KMS-11 (cell line): ENCODE results near the gene WDR86.

Experiments used
- H2AFZ ChIP-seq: fragments of 200-600 bp; sonication (generic); 2 replicates; pipeline ENCODE4 v1.6.1; 2016; ENCODE audit warnings: antibody characterized with exemption, mixed run types, low read depth
- H3K27ac ChIP-seq: fragments of 200-600 bp; sonication (generic); 2 replicates; pipeline ENCODE4 v1.6.1; 2016; ENCODE audit warnings: mild to moderate bottlenecking, mixed run types
- H3K27me3 ChIP-seq: fragments of 200-600 bp; sonication (generic); 2 replicates; pipeline ENCODE4 v1.6.1; 2017; ENCODE audit warnings: mild to moderate bottlenecking, low read depth, mixed run types, moderate library complexity; ENCODE audit not compliant: insufficient read depth
- H3K36me3 ChIP-seq: fragments of 200-600 bp; sonication (generic); 2 replicates; pipeline ENCODE4 v1.6.1; 2017; ENCODE audit warnings: mild to moderate bottlenecking, mixed run types; ENCODE audit not compliant: insufficient read depth
- H3K4me1 ChIP-seq: fragments of 200-600 bp; sonication (generic); 2 replicates; pipeline ENCODE4 v1.6.1; 2016; ENCODE audit warnings: mild to moderate bottlenecking, low read depth, mixed run types; ENCODE audit not compliant: poor library complexity, severe bottlenecking
- H3K4me2 ChIP-seq: fragments of 200-600 bp; sonication (generic); 2 replicates; pipeline ENCODE4 v1.7.0; 2016; ENCODE audit warnings: mild to moderate bottlenecking, mixed run types
- H3K4me3 ChIP-seq: fragments of 200-600 bp; sonication (generic); IDR thresholded peaks from 2 replicates; pipeline ENCODE4 v1.6.1; 2017; ENCODE audit warnings: low read depth, low read length, mixed read lengths; ENCODE audit not compliant: insufficient read depth
- H3K79me2 ChIP-seq: fragments of 200-600 bp; sonication (generic); 2 replicates; pipeline ENCODE4 v1.6.1; 2016; ENCODE audit warnings: low read depth, mixed run types; ENCODE audit not compliant: insufficient read depth
- H3K9ac ChIP-seq: fragments of 200-600 bp; sonication (generic); 2 replicates; pipeline ENCODE4 v1.6.1; 2016; ENCODE audit warnings: mild to moderate bottlenecking, mixed run types
- H4K20me1 ChIP-seq: fragments of 200-600 bp; sonication (generic); 2 replicates; pipeline ENCODE4 v1.6.1; 2016; ENCODE audit warnings: mild to moderate bottlenecking, mixed run types; ENCODE audit not compliant: insufficient read depth
- CTCF ChIP-seq: fragments of 200-600 bp; sonication (generic); conservative IDR thresholded peaks from 2 replicates; pipeline ENCODE4 v1.6.1; 2017; ENCODE audit warnings: low read depth, mild to moderate bottlenecking, antibody characterized with exemption, low read length, moderate library complexity, mixed read lengths

Gene WDR86

DNA sequence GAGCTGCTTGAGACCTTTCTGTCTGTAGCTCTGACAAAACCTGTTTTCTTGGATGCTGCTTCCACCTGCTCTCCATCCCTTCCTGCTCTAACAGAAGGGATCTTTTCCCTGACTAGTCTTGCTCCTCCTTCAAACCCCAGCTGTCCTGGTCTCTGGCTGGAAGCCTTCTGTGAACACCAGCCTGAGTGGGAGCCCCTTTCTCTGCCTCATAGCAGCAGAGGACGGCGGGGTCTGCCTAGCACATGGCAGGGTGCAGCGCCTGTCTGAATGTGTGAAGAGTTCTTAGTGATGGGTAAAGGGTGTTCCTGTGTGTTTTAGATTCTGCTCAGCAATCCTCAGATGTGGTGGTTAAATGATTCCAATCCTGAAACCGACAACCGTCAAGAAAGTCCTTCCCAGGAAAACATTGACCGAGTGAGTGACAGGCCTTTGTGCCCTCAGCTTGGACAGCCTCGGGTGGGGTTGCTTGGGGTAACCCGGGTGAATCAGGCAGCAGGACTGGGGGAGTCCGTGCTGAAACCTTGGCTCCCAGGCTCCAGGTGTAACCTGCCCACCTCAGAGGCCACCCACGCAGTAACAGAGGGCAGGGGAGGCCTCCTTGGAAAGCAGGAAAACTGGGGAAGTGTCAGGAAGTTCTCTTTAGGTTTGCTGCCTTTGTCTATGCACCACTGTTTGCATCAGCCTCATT is 34.2 kb downstream of the WDR86 start:
- no peaks in the 10 kb centered on the region for H3K36me3 ChIP-seq
- H3K9ac ChIP-seq, result no peak overlapping the region
- H3K79me2 ChIP-seq, result no peaks in the 10 kb centered on the region
- no peaks in the 10 kb centered on the region for H3K27me3 ChIP-seq
- H3K4me3 ChIP-seq, result no peak overlapping the region
- H2AFZ ChIP-seq, result no peak overlapping the region
- TF ChIP-seq CTCF, result no peak
- no peaks in the 10 kb centered on the region for H3K4me1 ChIP-seq
- no peak overlapping the region for H3K27ac ChIP-seq
- H3K4me2 ChIP-seq, result no peak overlapping the region
- H4K20me1 ChIP-seq, result no peaks in the 10 kb centered on the region

DNA sequence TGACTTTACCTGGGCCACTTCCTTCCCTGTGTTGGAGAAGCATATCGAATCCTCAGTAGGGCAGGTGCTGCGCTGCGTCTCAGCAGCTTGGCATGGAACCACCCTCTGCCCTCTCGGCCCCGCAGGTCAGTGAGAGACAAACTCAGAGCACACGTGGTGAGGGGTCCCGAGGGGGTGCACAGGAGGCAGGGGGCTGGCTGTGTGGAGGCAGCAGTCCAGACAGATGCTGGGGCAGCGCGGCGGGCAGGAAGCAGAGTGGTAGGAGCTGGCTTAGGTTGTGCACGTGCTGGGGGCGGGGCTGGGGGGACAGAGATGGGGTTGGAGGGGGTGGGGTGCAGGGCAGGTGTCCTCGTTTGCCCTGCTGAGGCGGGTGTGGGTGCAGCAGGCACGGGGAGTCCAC is 35.1 kb downstream of the WDR86 start:
- no peak overlapping the region for H3K4me3 ChIP-seq
- TF ChIP-seq CTCF, result no peak
- H3K4me2 ChIP-seq, result no peak overlapping the region
- H3K79me2 ChIP-seq, result no peaks in the 10 kb centered on the region
- H3K4me1 ChIP-seq, result peaks cover 4% of the 10 kb centered on the region
- no peaks in the 10 kb centered on the region for H3K36me3 ChIP-seq
- H2AFZ ChIP-seq, result no peak overlapping the region
- no peak overlapping the region for H3K9ac ChIP-seq
- no peaks in the 10 kb centered on the region for H4K20me1 ChIP-seq
- H3K27ac ChIP-seq, result no peak overlapping the region
- no peaks in the 10 kb centered on the region for H3K27me3 ChIP-seq

DNA sequence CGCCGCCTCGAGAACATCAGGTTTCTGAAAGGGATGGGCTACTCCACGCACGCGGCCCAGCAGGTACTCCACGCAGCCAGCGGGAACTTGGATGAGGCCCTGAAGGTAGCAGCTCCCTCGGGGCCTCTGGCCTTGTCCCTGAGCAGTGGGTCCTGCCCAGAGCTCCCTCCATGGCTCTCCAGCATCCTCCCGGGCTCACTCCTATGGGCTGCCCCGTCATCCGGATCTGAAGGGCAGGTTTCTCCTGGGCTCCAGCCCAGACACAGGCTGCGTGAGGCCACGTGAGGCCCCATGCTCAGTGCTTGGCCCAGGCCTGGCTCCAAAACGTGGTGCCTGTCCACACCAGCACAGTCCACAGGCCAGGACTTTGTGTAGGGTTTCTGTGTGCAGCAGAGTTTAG is 35.7 kb downstream of the WDR86 start:
- no peaks in the 10 kb centered on the region for H3K27me3 ChIP-seq
- no peaks in the 10 kb centered on the region for H3K36me3 ChIP-seq
- H3K79me2 ChIP-seq, result no peaks in the 10 kb centered on the region
- H3K9ac ChIP-seq, result no peak overlapping the region
- no peak overlapping the region for H3K4me2 ChIP-seq
- H4K20me1 ChIP-seq, result no peaks in the 10 kb centered on the region
- no peak for TF ChIP-seq CTCF
- no peak overlapping the region for H3K27ac ChIP-seq
- H2AFZ ChIP-seq, result no peak overlapping the region
- no peak overlapping the region for H3K4me3 ChIP-seq
- peaks cover 7% of the 10 kb centered on the region for H3K4me1 ChIP-seq

DNA sequence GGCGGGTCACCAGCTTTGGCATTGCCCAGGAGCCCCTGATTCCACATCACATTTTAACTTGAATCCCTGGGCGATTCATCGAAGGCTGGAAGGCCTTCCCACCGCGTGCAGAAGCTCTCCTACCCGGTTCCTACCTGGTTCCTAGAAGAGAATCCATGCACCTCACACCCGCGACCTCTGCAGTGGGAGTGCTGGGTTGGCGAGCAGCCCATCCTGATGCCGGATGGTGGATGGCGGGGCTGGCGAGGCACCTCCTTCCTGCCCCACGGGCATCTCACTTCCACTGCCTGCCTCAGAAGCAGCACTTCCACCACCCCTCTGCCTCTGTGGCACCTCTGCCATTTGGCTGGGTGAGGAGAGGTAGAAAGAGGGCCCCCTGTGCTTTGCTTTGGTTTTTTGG is 36.2 kb downstream of the WDR86 start:
- Histone ChIP-seq H3K27me3 (no peaks in the 10 kb centered on the region), H3K9ac (no peak overlapping the region), H3K27ac (no peak overlapping the region), H3K79me2 (no peaks in the 10 kb centered on the region), H3K4me1 (peaks cover 13% of the 10 kb centered on the region), H3K4me3 (no peak overlapping the region), H3K4me2 (no peak overlapping the region), H3K36me3 (no peaks in the 10 kb centered on the region), H2AFZ (no peak overlapping the region), H4K20me1 (no peaks in the 10 kb centered on the region)
- no peak for TF ChIP-seq CTCF
